K562 (cell line): ENCODE results near the gene VENTX. TPM values are rescaled to one million over a fixed set of nuclear protein-coding genes. Genes with fewer than 3 reads are reported as not detected.

Experiments
- ATAC-seq: fragments of 200-7000 bp; cut with Tn5 transposase; 3 replicates; pipeline ENCODE4 v1.9.1; 2020; ENCODE audit warnings: moderate library complexity
- BruUV-seq: library from RNA; stranded (reverse); fragments of 400-500 nt; replicated peaks from 2 replicates; lab custom pipeline; 2021; lab: Mats Ljungman, UMichigan
- CTCF ChIA-PET: fragments of 300-600 bp; formaldehyde crosslinking; extraction: SDS; loops from one replicate; lab custom pipeline; 2021; ENCODE audit warnings: low intra/inter-chr PET ratio; lab: Yijun Ruan, JAX
- POLR2A ChIA-PET: fragments of 300-600, 350-650 bp; sonication (Branson Sonifier 250); formaldehyde crosslinking; extraction: SDS; loops from one replicate; lab custom pipeline; 2021; ENCODE audit warnings: antibody characterized with exemption, inconsistent platforms; lab: Yijun Ruan, JAX
- DNase-seq, 4 experiments: peaks; one replicate each; pipeline versions ENCODE4 v3.0.0 to v3.0.0-alpha.2; 2011 to 2018; ENCODE audit warnings: low spot score in 3 of 4, mixed read lengths in 3 of 4; ENCODE audit errors: extremely low read depth in 1 of 4
- FAIRE-seq: peaks from 2 replicates; lab custom pipeline; 2011; peaks lifted over from hg19 to GRCh38; lab: Jason Lieb, UNC
- H2AFZ ChIP-seq: 2 replicates; pipeline ENCODE4 v1.6.0; 2011; ENCODE audit warnings: low read depth, low read length, control low read depth, inconsistent platforms
- H3K27ac ChIP-seq: fragments of 200-600 bp; 3 replicates; pipeline ENCODE4 v1.8.0; 2011; ENCODE audit warnings: low read depth, mild to moderate bottlenecking, control low read depth, inconsistent platforms, low read length, moderate library complexity, mixed read lengths; ENCODE audit errors: extremely low read depth
- H3K27me3 ChIP-seq, 2 experiments: fragments of 300-600 bp in 1 of 2; 2 replicates in 1 of 2; 3 replicates in 1 of 2; pipeline versions ENCODE4 v1.6.0 to v1.8.0; 2011; ENCODE audit warnings: inconsistent platforms in 2 of 2, low read length in 2 of 2, mild to moderate bottlenecking in 1 of 2, mixed read lengths in 1 of 2, moderate library complexity in 1 of 2; ENCODE audit not compliant: control insufficient read depth in 2 of 2, insufficient read depth in 2 of 2
- H3K36me3 ChIP-seq: fragments of 300-600 bp; 3 replicates; pipeline ENCODE4 v1.8.0; 2011; ENCODE audit warnings: mild to moderate bottlenecking, low read length, inconsistent platforms; ENCODE audit not compliant: control insufficient read depth, insufficient read depth
- H3K4me1 ChIP-seq, 2 experiments: fragments of 200-600 bp in 1 of 2; replicated peaks in 1 of 2; 2 replicates in 1 of 2; 3 replicates in 1 of 2; pipeline versions ENCODE4 v1.5.1 to v1.8.0; 2011; ENCODE audit warnings: inconsistent platforms in 2 of 2, low read length in 2 of 2, mild to moderate bottlenecking in 1 of 2, mixed read lengths in 1 of 2, moderate library complexity in 1 of 2; ENCODE audit not compliant: control insufficient read depth in 2 of 2, insufficient read depth in 2 of 2
- H3K4me2 ChIP-seq: 2 replicates; pipeline ENCODE4 v1.6.1; 2011; ENCODE audit warnings: low read length, control low read depth, inconsistent platforms, mixed read lengths; ENCODE audit not compliant: insufficient read depth
- H3K4me3 ChIP-seq: fragments of 200-600 bp; sonication (generic), shearing (Covaris generic); 2 replicates; pipeline ENCODE4 v1.5.1; 2016; ENCODE audit warnings: control low read depth, inconsistent platforms
- H3K79me2 ChIP-seq: fragments of 200-600 bp; 3 replicates; pipeline ENCODE4 v1.8.0; 2011; ENCODE audit warnings: low read length, inconsistent platforms; ENCODE audit not compliant: control insufficient read depth, insufficient read depth
- H3K9ac ChIP-seq, 2 experiments: 2 replicates each; pipeline versions ENCODE4 v1.6.0 to v1.6.1; 2011; ENCODE audit warnings: low read depth in 2 of 2, low read length in 2 of 2, control low read depth in 1 of 2, inconsistent platforms in 1 of 2, mild to moderate bottlenecking in 1 of 2, mixed read lengths in 1 of 2; ENCODE audit not compliant: insufficient read depth in 1 of 2
- H3K9me1 ChIP-seq: one replicate; pipeline ENCODE4 v1.6.0; 2011; ENCODE audit warnings: inconsistent platforms, mild to moderate bottlenecking, low read length, moderate library complexity; ENCODE audit not compliant: control insufficient read depth, insufficient read depth
- H3K9me3 ChIP-seq: replicated peaks from 2 replicates; pipeline ENCODE4 v1.5.1; 2011; ENCODE audit warnings: low read depth, low read length, inconsistent platforms; ENCODE audit not compliant: control insufficient read depth, insufficient read depth
- H4K20me1 ChIP-seq: replicated peaks from 2 replicates; pipeline ENCODE4 v1.6.1; 2011; ENCODE audit warnings: low read length, inconsistent platforms, mixed read lengths; ENCODE audit not compliant: control insufficient read depth, insufficient read depth
- CBX5 ChIP-seq: IDR thresholded peaks from 2 replicates; pipeline ENCODE4 v1.6.1; 2014; ENCODE audit warnings: low read depth, borderline replicate concordance
- E2F5 ChIP-seq: sonication (generic); formaldehyde crosslinking; IDR thresholded peaks from 2 replicates; pipeline ENCODE4 v1.8.0; 2022; ENCODE audit warnings: mild to moderate bottlenecking, missing genetic modification reagents
- FOXJ2 ChIP-seq: fragments of 200-800 bp; sonication (Bioruptor generic); IDR thresholded peaks from 2 replicates; pipeline ENCODE4 v1.6.1; 2016; ENCODE audit warnings: missing genetic modification characterization, missing compliant biosample characterization
- HES1 ChIP-seq: fragments of 450-650 bp; IDR thresholded peaks from 2 replicates; pipeline ENCODE4 v1.6.1; 2016; ENCODE audit warnings: low read depth, mild to moderate bottlenecking, moderate library complexity
- HNRNPK ChIP-seq: fragments of 200-400 bp; formaldehyde crosslinking; IDR thresholded peaks from one replicate; pipeline ENCODE4 v1.6.1; 2018; ENCODE audit warnings: mild to moderate bottlenecking, low read depth, low read length; ENCODE audit not compliant: poor library complexity, severe bottlenecking
- HNRNPLL ChIP-seq: fragments of 200-400 bp; formaldehyde crosslinking; IDR thresholded peaks from 2 replicates; pipeline ENCODE4 v1.6.1; 2017; ENCODE audit warnings: low read length, low read depth, mild to moderate bottlenecking; ENCODE audit not compliant: poor library complexity, severe bottlenecking
- JUNB ChIP-seq: fragments of 450-650 bp; formaldehyde crosslinking; conservative IDR thresholded peaks from 2 replicates; pipeline ENCODE4 v1.4.0; 2020; ENCODE audit warnings: mild to moderate bottlenecking
- KDM1A ChIP-seq, 2 experiments: fragments of 450-650 bp; IDR thresholded peaks; 2 replicates each; pipeline ENCODE4 v1.6.1; 2016; ENCODE audit warnings: mild to moderate bottlenecking in 2 of 2
- MCM2 ChIP-seq: fragments of 450-650 bp; IDR thresholded peaks from 2 replicates; pipeline ENCODE4 v1.6.1; 2017; ENCODE audit warnings: low read depth, mild to moderate bottlenecking
- POU5F1 ChIP-seq: fragments of 150-350 bp; IDR thresholded peaks from 2 replicates; pipeline ENCODE4 v1.6.1; 2014; ENCODE audit warnings: borderline replicate concordance, low read length, low read depth, mild to moderate bottlenecking; ENCODE audit not compliant: partially characterized antibody
- PRMT5 ChIP-seq: sonication (generic); formaldehyde crosslinking; IDR thresholded peaks from 2 replicates; pipeline ENCODE4 v1.5.0; 2020; ENCODE audit warnings: missing genetic modification reagents
- RUNX1 ChIP-seq: sonication (generic); IDR thresholded peaks from 2 replicates; pipeline ENCODE4 v1.6.1; 2016; ENCODE audit warnings: antibody characterized with exemption, low read depth
- SAFB ChIP-seq: fragments of 200-400 bp; formaldehyde crosslinking; IDR thresholded peaks from 2 replicates; pipeline ENCODE4 v1.6.1; 2017; ENCODE audit warnings: low read depth, low read length, borderline replicate concordance
- TFE3 ChIP-seq: fragments of 450-650 bp; formaldehyde crosslinking; IDR thresholded peaks from 2 replicates; pipeline ENCODE4 v1.4.0; 2020; ENCODE audit warnings: mild to moderate bottlenecking, mixed read lengths
- U2AF1 ChIP-seq: fragments of 200-400 bp; formaldehyde crosslinking; optimal IDR thresholded peaks from 2 replicates; pipeline ENCODE3; 2017; ENCODE audit warnings: mild to moderate bottlenecking, low read depth, low read length, moderate library complexity
- ZNF3 ChIP-seq: fragments of 250-450 bp; sonication (Bioruptor Pico); IDR thresholded peaks from 2 replicates; pipeline ENCODE4 v1.5.0; 2021; ENCODE audit warnings: mild to moderate bottlenecking, moderate library complexity
- ZNF311 ChIP-seq: fragments of 250-450 bp; sonication (Bioruptor Pico); IDR thresholded peaks from 2 replicates; pipeline ENCODE4 v1.4.0; 2020; ENCODE audit warnings: mild to moderate bottlenecking, moderate library complexity
- WGBS: fragments of 100-300 bp; shearing (Covaris generic); methylation state at CpG from one replicate; pipeline ENCODE4 v1.1.6; 2016; ENCODE audit warnings: low coverage, mixed read lengths; ENCODE audit not compliant: insufficient coverage; ENCODE audit errors: missing lambda C conversion rate; 5-methylcytosine and 5-hydroxymethylcytosine counted together
- in situ Hi-C: fragments of 300-500 bp; cut with MboI; formaldehyde crosslinking; loops from 4 replicates; pipeline ENCODE4 v1.15.0; 2018; ENCODE audit warnings: inconsistent platforms, mixed read lengths
- intact Hi-C: fragments of 100-400 bp; cut with micrococcal nuclease; formaldehyde crosslinking; loops from 2 replicates; pipeline ENCODE4 v1.14.2; 2022
- polyA plus RNA-seq, 8 experiments: library from polyadenylated mRNA; depleted of rRNA in 4 of 8; stranded (reverse) in 5 of 8; unstranded in 3 of 8; fragments of >200 nt; fragmentation: Nextera tagmentation in 2 of 8; fragmentation: Illumina TruSeq in 1 of 8; extraction: Ambion mirVana in 2 of 8; extraction: Trizol in 1 of 8; gene quantifications; 2 replicates each; pipeline versions ENCODE4 v1.2.1 to v1.2.3, GENCODE V29; 2011 to 2014; ENCODE audit warnings: inconsistent platforms in 1 of 8, missing spikeins in 1 of 8
- total RNA-seq, 7 experiments: library from RNA; depleted of rRNA in 6 of 7; stranded (reverse); fragments of >200 nt in 6 of 7; fragmentation: Illumina TruSeq in 2 of 7; extraction: Trizol in 2 of 7; gene quantifications; 2 replicates each; pipeline versions ENCODE4 v1.2.1 to v1.2.3, GENCODE V29; 2011 to 2021; ENCODE audit warnings: low replicate concordance in 1 of 7

The VENTX gene
- total and polyA plus RNA-seq, 9 of the 15 experiments (the other 6 are each of a cell fraction or from before 2014, with no cell fraction given): 0.07 to 0.70 (median 0.20) TPM; not detected in 1

- TF ChIP-seq TFE3 (CRISPR knock-in tag) (peak; percentile 26; the same call in 1 of the 2 replicates), RUNX1 (no peak), MCM2 (no peak), KDM1A (IDR thresholded peaks at IDR 0.05) (peak in 1 of 2 experiments; percentile 67; a peak in 1 of 4 replicates), HNRNPLL (no peak)
These were observed 16.9 kb downstream of the VENTX start (continued) for GRCh38 chr10:133254421-133255120.

- H3K4me3 ChIP-seq: no peak overlapping the region
- no peak overlapping the region for H2AFZ ChIP-seq
- H3K9me1 ChIP-seq: no peaks in the 10 kb centered on the region
- in situ Hi-C loops (no loop called here), intact Hi-C loops (no loop called here)
- no peak overlapping the region; a peak in 1 of 4 replicates for H3K9ac ChIP-seq
- peaks cover 0 to 66% of the 10 kb centered on the region in 2 experiments; a peak in 2 of 5 replicates for H3K4me1 ChIP-seq
- H3K27me3 ChIP-seq: no peaks in the 10 kb centered on the region
- H3K36me3 ChIP-seq: no peaks in the 10 kb centered on the region
- ChIA-PET CTCF (no interaction called here), POLR2A (interaction anchor here (0.7 to 4.6 kb wide), 2 partner anchors 9 to 28 kb away, joined by 3 to 18 read pairs; no protein-coding TSS in a partner anchor)
- FAIRE-seq: no peak
- WGBS: 87% methylated on average over 4 of the region's 15 CpGs
- no peak for DNase-seq
- ATAC-seq: no peak
- no peaks in the 10 kb centered on the region for H3K9me3 ChIP-seq
- H3K4me2 ChIP-seq: no peak overlapping the region
- H4K20me1 ChIP-seq: no peaks in the 10 kb centered on the region
- no peaks in the 10 kb centered on the region for H3K79me2 ChIP-seq
- no peak overlapping the region for H3K27ac ChIP-seq
- BruUV-seq: no TSS peak
- TF ChIP-seq CBX5: no peak
- no peak for TF ChIP-seq E2F5 (CRISPR knock-in tag)
- TF ChIP-seq PRMT5 (CRISPR knock-in tag): no peak
- no peak for TF ChIP-seq SAFB
- TF ChIP-seq POU5F1: no peak
- no peak for TF ChIP-seq HNRNPK
- TF ChIP-seq HES1: no peak
- no peak for TF ChIP-seq ZNF3
- no peak for TF ChIP-seq FOXJ2 (tag)
- TF ChIP-seq U2AF1: no peak
- no peak for TF ChIP-seq JUNB
- TF ChIP-seq ZNF311 (CRISPR knock-in tag): no peak
These were observed 17.7 kb downstream of the VENTX start for GRCh38 chr10:133255323-133255722.
